Peyer's patch (tissue), 4 donors: Measurements from ENCODE around the gene LRRFIP1.

Experiments
- CTCF ChIP-seq, 6 experiments: fragments of 450-650 bp in 4 of 6; fragments of 200-600 bp in 2 of 6; sonication (generic) in 1 of 6; IDR thresholded peaks; one replicate each; pipeline ENCODE4 v1.5.1; 2017 to 2019; ENCODE audit warnings: antibody characterized with exemption in 6 of 6, mild to moderate bottlenecking in 3 of 6, moderate library complexity in 1 of 6
- POLR2A ChIP-seq, 2 donors: fragments of 450-650 bp; IDR thresholded peaks; one replicate each; pipeline ENCODE4 v1.5.1; 2017; ENCODE audit warnings: antibody characterized with exemption in 2 of 2, mild to moderate bottlenecking in 2 of 2, moderate library complexity in 2 of 2

GRCh38 chr2:237716011-237716410, 88.6 kb downstream of the LRRFIP1 start:
- TF ChIP-seq POLR2A (IDR thresholded peaks at IDR 0.05) (no peak), CTCF (IDR thresholded peaks at IDR 0.05) (no peak)
